Right lobe of liver (tissue), 4 donors: ENCODE results near the gene C2orf72.

Experiments
- POLR2A ChIP-seq: fragments of 450-650 bp; IDR thresholded peaks from one replicate; pipeline ENCODE4 v1.6.1; 2017; ENCODE audit warnings: antibody characterized with exemption, mild to moderate bottlenecking
- TF ChIP-seq, protein P1 (sequence below), 4 donors: fragments of 200-600 bp in 3 of 4; fragments of 450-650 bp in 1 of 4; IDR thresholded peaks; one replicate each; pipeline versions ENCODE4 v1.5.1 to v1.8.0; 2016 to 2022; ENCODE audit warnings: antibody characterized with exemption in 4 of 4, mild to moderate bottlenecking in 2 of 4
- donor health status: DM: no; HTN: no; CAD: no.
- donor health status: DM: no; HTN: no; CAD: no.
- donor health status: DM: no; HTN: yes; CAD: no.

DNA sequence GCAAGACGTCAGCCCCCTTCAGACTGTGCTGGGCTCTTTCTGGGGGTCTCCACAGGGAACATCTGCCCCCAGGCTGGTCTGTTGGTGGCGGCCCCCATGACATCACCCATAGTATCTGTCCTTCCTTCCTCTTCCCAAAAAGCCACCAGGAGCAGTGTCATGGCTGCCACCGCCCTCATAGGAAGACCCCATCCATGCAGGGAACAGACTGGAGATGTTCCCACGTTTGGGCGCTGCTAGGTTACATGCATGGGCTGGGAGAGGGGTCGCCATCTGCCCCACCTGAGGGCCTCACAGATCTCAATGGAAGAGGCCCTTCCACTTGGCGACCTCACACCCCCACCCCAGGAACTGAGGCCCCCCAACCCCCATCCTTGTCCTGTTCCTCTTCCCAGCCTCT is 36.3 kb upstream of the C2orf72 start:
- TF ChIP-seq, protein P1, sequence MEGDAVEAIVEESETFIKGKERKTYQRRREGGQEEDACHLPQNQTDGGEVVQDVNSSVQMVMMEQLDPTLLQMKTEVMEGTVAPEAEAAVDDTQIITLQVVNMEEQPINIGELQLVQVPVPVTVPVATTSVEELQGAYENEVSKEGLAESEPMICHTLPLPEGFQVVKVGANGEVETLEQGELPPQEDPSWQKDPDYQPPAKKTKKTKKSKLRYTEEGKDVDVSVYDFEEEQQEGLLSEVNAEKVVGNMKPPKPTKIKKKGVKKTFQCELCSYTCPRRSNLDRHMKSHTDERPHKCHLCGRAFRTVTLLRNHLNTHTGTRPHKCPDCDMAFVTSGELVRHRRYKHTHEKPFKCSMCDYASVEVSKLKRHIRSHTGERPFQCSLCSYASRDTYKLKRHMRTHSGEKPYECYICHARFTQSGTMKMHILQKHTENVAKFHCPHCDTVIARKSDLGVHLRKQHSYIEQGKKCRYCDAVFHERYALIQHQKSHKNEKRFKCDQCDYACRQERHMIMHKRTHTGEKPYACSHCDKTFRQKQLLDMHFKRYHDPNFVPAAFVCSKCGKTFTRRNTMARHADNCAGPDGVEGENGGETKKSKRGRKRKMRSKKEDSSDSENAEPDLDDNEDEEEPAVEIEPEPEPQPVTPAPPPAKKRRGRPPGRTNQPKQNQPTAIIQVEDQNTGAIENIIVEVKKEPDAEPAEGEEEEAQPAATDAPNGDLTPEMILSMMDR (IDR thresholded peaks at IDR 0.05): no peak
- no peak for TF ChIP-seq POLR2A
